Measurements from ENCODE around the gene TLE2.
"Not testable (repeated sequence)": the region's sequence is repeated elsewhere in the genome, so short reads cannot be mapped to it uniquely, and the experiment has no call there.

The TLE2 gene

GRCh38 chr19:3054972-3055740, 26.1 kb upstream of the TLE2 start:
- peaks cover 19% of the 10 kb centered on the region for H3K36me3 ChIP-seq (ENCODE audit: insufficient read depth, insufficient read length, low read length)
- peaks cover 82% of the 10 kb centered on the region for H3K27me3 ChIP-seq (ENCODE audit: insufficient read depth, insufficient read length)
- no peak overlapping the region for H3K4me3 ChIP-seq (ENCODE audit: insufficient read length, low read depth)
- no peak for TF ChIP-seq SUZ12 (IDR thresholded peaks at IDR 0.05; ENCODE audit: extremely low read depth, insufficient read depth, insufficient read length)
- TF ChIP-seq YY1 (IDR thresholded peaks at IDR 0.05; ENCODE audit: insufficient read depth, insufficient read length) = no peak
- TF ChIP-seq ZNF274 (IDR thresholded peaks at IDR 0.05; ENCODE audit: low read depth, low read length) = no peak
- DNase-seq (ENCODE audit: low read depth, low spot score) = no peak
- no peaks in the 10 kb centered on the region for H3K9me3 ChIP-seq (ENCODE audit: insufficient read depth, low read length)
- H3K4me1 ChIP-seq (ENCODE audit: insufficient read depth, insufficient read length) = peaks cover 33% of the 10 kb centered on the region
- no peak overlapping the region for H3K9ac ChIP-seq (ENCODE audit: insufficient read length, low read depth)

- Histone ChIP-seq H3K4me1 (ENCODE audit: insufficient read depth, insufficient read length) (peaks cover 33% of the 10 kb centered on the region), H3K9ac (ENCODE audit: insufficient read length, low read depth) (no peak overlapping the region), H3K9me3 (ENCODE audit: insufficient read depth, low read length) (no peaks in the 10 kb centered on the region), H3K4me3 (ENCODE audit: insufficient read length, low read depth) (no peak overlapping the region), H3K36me3 (ENCODE audit: insufficient read depth, insufficient read length, low read length) (peaks cover 13% of the 10 kb centered on the region), H3K27me3 (ENCODE audit: insufficient read depth, insufficient read length) (peaks cover 82% of the 10 kb centered on the region)
- no peak for DNase-seq (ENCODE audit: low read depth, low spot score)
- TF ChIP-seq ZNF274 (IDR thresholded peaks at IDR 0.05; ENCODE audit: low read depth, low read length) = no peak
- TF ChIP-seq SUZ12 (IDR thresholded peaks at IDR 0.05; ENCODE audit: extremely low read depth, insufficient read depth, insufficient read length) = no peak
- no peak for TF ChIP-seq YY1 (IDR thresholded peaks at IDR 0.05; ENCODE audit: insufficient read depth, insufficient read length)
Measured at GRCh38 chr19:3054265-3054971, 25.3 kb upstream of the TLE2 start.

- Histone ChIP-seq H3K4me1 (ENCODE audit: insufficient read depth, insufficient read length) (peaks cover 31% of the 10 kb centered on the region), H3K9ac (ENCODE audit: insufficient read length, low read depth) (no peak overlapping the region), H3K4me3 (ENCODE audit: insufficient read length, low read depth) (no peak overlapping the region), H3K27me3 (ENCODE audit: insufficient read depth, insufficient read length) (peaks cover 86% of the 10 kb centered on the region), H3K36me3 (ENCODE audit: insufficient read depth, insufficient read length, low read length) (peaks cover 13% of the 10 kb centered on the region), H3K9me3 (ENCODE audit: insufficient read depth, low read length) (no peaks in the 10 kb centered on the region)
- DNase-seq (ENCODE audit: low read depth, low spot score) = no peak
- TF ChIP-seq SUZ12 (IDR thresholded peaks at IDR 0.05; ENCODE audit: extremely low read depth, insufficient read depth, insufficient read length) (no peak), YY1 (IDR thresholded peaks at IDR 0.05; ENCODE audit: insufficient read depth, insufficient read length) (no peak), ZNF274 (IDR thresholded peaks at IDR 0.05; ENCODE audit: low read depth, low read length) (no peak)
Measured at GRCh38 chr19:3053780-3054179, 24.7 kb upstream of the TLE2 start.

- peaks cover 26% of the 10 kb centered on the region for H3K4me1 ChIP-seq (ENCODE audit: insufficient read depth, insufficient read length)
- H3K36me3 ChIP-seq (ENCODE audit: insufficient read depth, insufficient read length, low read length) = peaks cover 13% of the 10 kb centered on the region
- no peaks in the 10 kb centered on the region for H3K9me3 ChIP-seq (ENCODE audit: insufficient read depth, low read length)
- TF ChIP-seq YY1 (IDR thresholded peaks at IDR 0.05; ENCODE audit: insufficient read depth, insufficient read length) = no peak
- H3K9ac ChIP-seq (ENCODE audit: insufficient read length, low read depth) = no peak overlapping the region
- DNase-seq (ENCODE audit: low read depth, low spot score) = no peak
- H3K27me3 ChIP-seq (ENCODE audit: insufficient read depth, insufficient read length) = peaks cover 86% of the 10 kb centered on the region
- H3K4me3 ChIP-seq (ENCODE audit: insufficient read length, low read depth) = no peak overlapping the region
Measured at GRCh38 chr19:3053218-3053621, 24.1 kb upstream of the TLE2 start.

- H3K4me1 ChIP-seq (ENCODE audit: insufficient read depth, insufficient read length); H3K9ac ChIP-seq (ENCODE audit: insufficient read length, low read depth); H3K9me3 ChIP-seq (ENCODE audit: insufficient read depth, low read length); DNase-seq (ENCODE audit: low read depth, low spot score); H3K4me3 ChIP-seq (ENCODE audit: insufficient read length, low read depth): not testable (repeated sequence)
- H3K36me3 ChIP-seq (ENCODE audit: insufficient read depth, insufficient read length, low read length) = peaks cover 13% of the 10 kb centered on the region
- peaks cover 81% of the 10 kb centered on the region for H3K27me3 ChIP-seq (ENCODE audit: insufficient read depth, insufficient read length)
Measured at GRCh38 chr19:3050016-3050415, 20.9 kb upstream of the TLE2 start.

- Histone ChIP-seq H3K9ac (ENCODE audit: insufficient read length, low read depth) (no peak overlapping the region), H3K27me3 (ENCODE audit: insufficient read depth, insufficient read length) (peaks cover 81% of the 10 kb centered on the region), H3K36me3 (ENCODE audit: insufficient read depth, insufficient read length, low read length) (peaks cover 4% of the 10 kb centered on the region), H3K9me3 (ENCODE audit: insufficient read depth, low read length) (no peaks in the 10 kb centered on the region), H3K4me1 (ENCODE audit: insufficient read depth, insufficient read length) (peaks cover 4% of the 10 kb centered on the region), H3K4me3 (ENCODE audit: insufficient read length, low read depth) (no peak overlapping the region)
- TF ChIP-seq ZNF274 (IDR thresholded peaks at IDR 0.05; ENCODE audit: low read depth, low read length) = no peak
- TF ChIP-seq YY1 (IDR thresholded peaks at IDR 0.05; ENCODE audit: insufficient read depth, insufficient read length) = no peak
- no peak for TF ChIP-seq SUZ12 (IDR thresholded peaks at IDR 0.05; ENCODE audit: extremely low read depth, insufficient read depth, insufficient read length)
- DNase-seq (ENCODE audit: low read depth, low spot score) = no peak
Measured at GRCh38 chr19:3049089-3049488, 20.0 kb upstream of the TLE2 start.

- Histone ChIP-seq H3K27me3 (ENCODE audit: insufficient read depth, insufficient read length) (peaks cover 79% of the 10 kb centered on the region), H3K4me1 (ENCODE audit: insufficient read depth, insufficient read length) (no peaks in the 10 kb centered on the region), H3K9me3 (ENCODE audit: insufficient read depth, low read length) (no peaks in the 10 kb centered on the region), H3K4me3 (ENCODE audit: insufficient read length, low read depth) (no peak overlapping the region), H3K36me3 (ENCODE audit: insufficient read depth, insufficient read length, low read length) (no peaks in the 10 kb centered on the region), H3K9ac (ENCODE audit: insufficient read length, low read depth) (no peak overlapping the region)
- no peak for DNase-seq (ENCODE audit: low read depth, low spot score)
- TF ChIP-seq YY1 (IDR thresholded peaks at IDR 0.05; ENCODE audit: insufficient read depth, insufficient read length) (no peak), SUZ12 (IDR thresholded peaks at IDR 0.05; ENCODE audit: extremely low read depth, insufficient read depth, insufficient read length) (no peak)
Measured at GRCh38 chr19:3048190-3048533, 19.1 kb upstream of the TLE2 start.
